ENCODE results near the gene POLA1. TPM values are rescaled to one million over a fixed set of nuclear protein-coding genes. Genes with fewer than 3 reads are reported as not detected.

The POLA1 gene
- total and polyA plus RNA-seq, 4 experiments from 2014 or later, result 4.9 to 9.1 (median 7.0) TPM

DNA sequence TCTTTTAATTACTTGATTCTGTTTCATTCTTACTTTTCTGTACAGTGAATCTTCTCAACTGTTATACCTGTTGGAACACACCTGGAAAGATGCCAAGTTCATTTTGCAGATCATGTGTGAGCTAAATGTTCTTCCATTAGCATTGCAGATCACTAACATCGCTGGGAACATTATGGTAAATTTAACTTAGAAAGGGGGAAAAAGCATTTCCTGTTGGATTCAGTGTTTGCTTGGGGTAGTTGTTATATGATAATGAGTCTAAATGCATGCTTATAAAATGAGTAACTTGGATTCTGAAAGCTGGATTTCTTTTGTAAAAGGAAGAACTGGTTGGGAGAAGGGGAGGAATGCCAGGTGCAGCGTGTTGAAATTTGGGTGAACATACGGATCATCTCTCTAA lies 47.6 kb downstream of the POLA1 start:
- intact Hi-C loops (cut with micrococcal nuclease), result no loop called here
- Histone ChIP-seq H3K9me3 (ENCODE audit: control insufficient read depth in 1 of 2, low read length in 2 of 2) (no peaks in the 10 kb centered on the region), H3K27me3 (ENCODE audit: insufficient read depth, low read length) (no peaks in the 10 kb centered on the region), H3K4me3 (ENCODE audit: low read length in 2 of 2) (no peak overlapping the region), H3K27ac (ENCODE audit: low read depth, low read length) (no peak overlapping the region), H3K36me3 (ENCODE audit: insufficient read depth, low read length) (peaks cover 5% of the 10 kb centered on the region), H3K4me1 (ENCODE audit: insufficient read depth, low read length) (no peaks in the 10 kb centered on the region)
- ChIA-PET CTCF (ENCODE audit: partially characterized antibody) (interaction anchor here (0.6 kb wide), 1 partner anchor 770 kb away, joined by 3 read pairs; no protein-coding TSS in a partner anchor), POLR2A (ENCODE audit: partially characterized antibody) (no interaction called here)
- no peak overlapping the region for H3K27ac Mint-ChIP-seq
- H3K36me3 Mint-ChIP-seq, result peaks cover 7 to 21% of the 10 kb centered on the region in 2 donors
- H3K4me3 Mint-ChIP-seq, result no peak overlapping the region
- H3K9me3 Mint-ChIP-seq, result no peaks in the 10 kb centered on the region
- H3K27me3 Mint-ChIP-seq, result no peaks in the 10 kb centered on the region
- DNase-seq, result no peak
- no peaks in the 10 kb centered on the region for H3K4me1 Mint-ChIP-seq

DNA sequence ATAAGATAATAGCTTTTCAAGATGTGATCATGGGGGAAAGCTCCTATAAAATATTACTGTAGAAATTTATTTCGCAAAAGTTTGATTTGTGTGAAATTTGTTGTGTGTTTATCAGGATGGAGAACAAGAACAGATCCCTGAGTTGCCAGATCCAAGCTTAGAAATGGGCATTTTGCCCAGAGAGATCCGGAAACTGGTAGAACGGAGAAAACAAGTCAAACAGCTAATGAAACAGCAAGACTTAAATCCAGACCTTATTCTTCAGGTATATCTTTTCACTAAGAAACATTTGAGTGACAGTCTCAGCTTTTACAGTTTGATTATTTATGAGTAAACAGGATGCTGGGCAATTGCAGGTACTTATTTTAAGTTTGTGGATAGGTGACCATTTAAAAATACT lies 54.5 kb downstream of the POLA1 start:
- intact Hi-C loops (cut with micrococcal nuclease), result no loop called here
- Mint-ChIP-seq H3K27ac (no peak overlapping the region), H3K4me3 (no peak overlapping the region), H3K36me3 (peaks cover 12 to 13% of the 10 kb centered on the region in 2 donors), H3K9me3 (no peaks in the 10 kb centered on the region), H3K4me1 (no peaks in the 10 kb centered on the region), H3K27me3 (no peaks in the 10 kb centered on the region)
- Histone ChIP-seq H3K27ac (ENCODE audit: low read depth, low read length) (no peak overlapping the region), H3K9me3 (ENCODE audit: control insufficient read depth in 1 of 2, low read length in 2 of 2) (no peaks in the 10 kb centered on the region), H3K36me3 (ENCODE audit: insufficient read depth, low read length) (no peaks in the 10 kb centered on the region), H3K4me3 (ENCODE audit: low read length in 2 of 2) (no peak overlapping the region), H3K27me3 (ENCODE audit: insufficient read depth, low read length) (no peaks in the 10 kb centered on the region), H3K4me1 (ENCODE audit: insufficient read depth, low read length) (no peaks in the 10 kb centered on the region)
- ChIA-PET CTCF (ENCODE audit: partially characterized antibody) (no interaction called here), POLR2A (ENCODE audit: partially characterized antibody) (no interaction called here)
- DNase-seq, result no peak

DNA sequence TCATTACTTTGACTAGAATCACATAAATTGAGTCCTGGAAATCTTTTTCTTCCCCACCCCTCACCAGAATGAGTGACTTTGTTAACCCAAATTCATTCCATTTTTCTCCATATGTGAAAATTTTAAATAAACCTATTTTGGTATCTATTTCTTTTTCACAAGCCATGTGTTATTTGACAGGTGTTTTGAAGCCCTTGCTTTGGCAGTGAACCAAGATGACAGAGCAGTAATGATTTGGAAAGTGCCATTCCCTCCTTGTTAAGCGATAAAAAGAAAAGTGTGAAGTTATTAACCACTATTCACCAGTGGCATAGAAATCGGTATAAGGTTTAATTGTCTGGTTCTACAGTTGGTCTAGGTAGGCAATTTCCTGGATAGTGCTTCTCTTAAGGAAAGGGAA lies 66.1 kb downstream of the POLA1 start:
- peaks cover 0 to 1% (median 0%) of the 10 kb centered on the region in 4 donors for H3K4me1 Mint-ChIP-seq
- no peaks in the 10 kb centered on the region for H3K4me1 ChIP-seq (ENCODE audit: insufficient read depth, low read length)
- no peaks in the 10 kb centered on the region for H3K9me3 ChIP-seq (ENCODE audit: control insufficient read depth in 1 of 2, low read length in 2 of 2)
- intact Hi-C loops (cut with micrococcal nuclease), result loop anchor here (10.0 kb wide), 1 partner anchor 265 kb away; no protein-coding TSS in a partner anchor
- POLR2A ChIA-PET (ENCODE audit: partially characterized antibody), result no interaction called here
- H3K9me3 Mint-ChIP-seq, result peaks cover 0 to under 1% (median 0%) of the 10 kb centered on the region in 8 donors
- H3K36me3 Mint-ChIP-seq, result peaks cover 12 to 22% of the 10 kb centered on the region in 2 donors
- no peaks in the 10 kb centered on the region for H3K27me3 Mint-ChIP-seq
- H3K27ac ChIP-seq (ENCODE audit: low read depth, low read length), result no peak overlapping the region
- no peaks in the 10 kb centered on the region for H3K36me3 ChIP-seq (ENCODE audit: insufficient read depth, low read length)
- H3K27me3 ChIP-seq (ENCODE audit: insufficient read depth, low read length), result no peaks in the 10 kb centered on the region
- no peak overlapping the region for H3K4me3 Mint-ChIP-seq
- CTCF ChIA-PET (ENCODE audit: partially characterized antibody), result no interaction called here
- H3K27ac Mint-ChIP-seq, result no peak overlapping the region
- DNase-seq, result no peak
- H3K4me3 ChIP-seq (ENCODE audit: low read length in 2 of 2), result no peak overlapping the region

DNA sequence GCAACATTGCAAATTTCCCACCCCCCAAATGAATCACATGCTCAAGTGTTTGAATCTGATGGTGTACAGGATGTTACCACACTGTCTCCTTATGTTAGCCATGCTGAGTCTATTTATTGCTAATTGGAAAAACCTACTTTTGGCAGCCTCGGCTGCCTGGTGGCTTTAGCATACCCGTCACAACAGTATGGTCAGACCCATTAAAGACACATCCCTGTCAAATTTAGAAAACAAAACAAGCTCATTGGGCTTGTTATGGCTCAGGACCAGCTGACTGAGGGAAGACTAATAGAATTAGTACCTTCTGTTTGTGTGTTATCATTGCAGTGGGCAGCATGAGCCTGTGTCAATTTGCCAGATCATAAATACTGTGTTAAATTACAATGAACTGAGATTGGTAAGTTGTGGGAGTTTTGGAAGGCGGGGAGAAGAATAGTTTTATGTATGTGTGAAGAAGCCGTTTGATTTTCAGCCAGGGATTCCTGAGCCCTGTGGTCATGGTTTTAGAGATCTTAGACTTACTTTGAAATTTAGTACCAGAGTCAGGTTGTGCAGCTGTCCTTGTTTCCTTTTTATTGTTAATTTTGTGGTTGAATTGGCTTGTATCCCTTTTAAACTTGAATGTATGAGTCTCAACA lies 66.8 kb downstream of the POLA1 start:
- no peak overlapping the region for H3K27ac Mint-ChIP-seq
- H3K36me3 Mint-ChIP-seq, result peaks cover 15 to 22% of the 10 kb centered on the region in 2 donors

DNA sequence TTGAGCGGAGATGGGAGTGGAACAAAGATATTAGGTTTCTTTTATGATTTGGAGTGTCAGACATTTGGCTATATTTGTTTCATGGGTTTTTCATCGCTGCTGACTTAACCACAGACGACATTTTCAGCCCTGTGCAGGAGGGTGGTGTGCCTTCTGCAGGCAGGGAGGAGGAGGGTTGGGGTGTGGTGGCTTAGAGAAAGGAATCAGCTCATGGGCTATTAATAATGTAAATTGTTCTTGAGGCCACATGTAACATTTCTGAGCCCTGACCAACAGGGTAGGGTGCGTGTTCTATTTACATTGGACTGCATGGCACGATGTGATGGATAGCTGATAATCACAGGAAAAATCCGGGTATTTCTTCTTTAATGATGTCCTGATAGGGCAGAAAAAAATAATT lies 67.6 kb downstream of the POLA1 start:
- peaks cover 15 to 22% of the 10 kb centered on the region in 2 donors for H3K36me3 Mint-ChIP-seq
- Histone ChIP-seq H3K4me3 (ENCODE audit: low read length in 2 of 2) (no peak overlapping the region), H3K9me3 (ENCODE audit: control insufficient read depth in 1 of 2, low read length in 2 of 2) (no peaks in the 10 kb centered on the region), H3K27ac (ENCODE audit: low read depth, low read length) (no peak overlapping the region), H3K4me1 (ENCODE audit: insufficient read depth, low read length) (no peaks in the 10 kb centered on the region), H3K27me3 (ENCODE audit: insufficient read depth, low read length) (no peaks in the 10 kb centered on the region), H3K36me3 (ENCODE audit: insufficient read depth, low read length) (no peaks in the 10 kb centered on the region)
- POLR2A ChIA-PET (ENCODE audit: partially characterized antibody), result no interaction called here
- no peaks in the 10 kb centered on the region for H3K27me3 Mint-ChIP-seq
- no peak for DNase-seq
- H3K4me1 Mint-ChIP-seq, result peaks cover 0 to 1% (median 0%) of the 10 kb centered on the region in 4 donors
- H3K9me3 Mint-ChIP-seq, result peaks cover 0 to 2% (median 0%) of the 10 kb centered on the region in 8 donors
- intact Hi-C loops (cut with micrococcal nuclease), result no loop called here
- H3K27ac Mint-ChIP-seq, result no peak overlapping the region
- no peak overlapping the region for H3K4me3 Mint-ChIP-seq
- CTCF ChIA-PET (ENCODE audit: partially characterized antibody), result interaction anchor here (1.9 kb wide), 1 partner anchor 9 kb away, joined by 8 read pairs; no protein-coding TSS in a partner anchor

More for the DNA sequence above, 66.8 kb downstream of the POLA1 start:
- no peak for DNase-seq
- no peaks in the 10 kb centered on the region for H3K9me3 ChIP-seq (ENCODE audit: control insufficient read depth in 1 of 2, low read length in 2 of 2)
- H3K9me3 Mint-ChIP-seq, result peaks cover 0 to 2% (median 0%) of the 10 kb centered on the region in 8 donors
- peaks cover 0 to 1% (median 0%) of the 10 kb centered on the region in 4 donors for H3K4me1 Mint-ChIP-seq
- no peaks in the 10 kb centered on the region for H3K27me3 ChIP-seq (ENCODE audit: insufficient read depth, low read length)
- intact Hi-C loops (cut with micrococcal nuclease), result no loop called here
- H3K4me1 ChIP-seq (ENCODE audit: insufficient read depth, low read length), result no peaks in the 10 kb centered on the region
- H3K36me3 ChIP-seq (ENCODE audit: insufficient read depth, low read length), result no peaks in the 10 kb centered on the region
- ChIA-PET POLR2A (ENCODE audit: partially characterized antibody) (no interaction called here), CTCF (ENCODE audit: partially characterized antibody) (interaction anchor here (1.9 kb wide), 1 partner anchor 8 kb away, joined by 8 read pairs; no protein-coding TSS in a partner anchor)
- H3K27me3 Mint-ChIP-seq, result no peaks in the 10 kb centered on the region
- no peak overlapping the region for H3K4me3 Mint-ChIP-seq
- no peak overlapping the region for H3K4me3 ChIP-seq (ENCODE audit: low read length in 2 of 2)
- H3K27ac ChIP-seq (ENCODE audit: low read depth, low read length), result no peak overlapping the region

DNA sequence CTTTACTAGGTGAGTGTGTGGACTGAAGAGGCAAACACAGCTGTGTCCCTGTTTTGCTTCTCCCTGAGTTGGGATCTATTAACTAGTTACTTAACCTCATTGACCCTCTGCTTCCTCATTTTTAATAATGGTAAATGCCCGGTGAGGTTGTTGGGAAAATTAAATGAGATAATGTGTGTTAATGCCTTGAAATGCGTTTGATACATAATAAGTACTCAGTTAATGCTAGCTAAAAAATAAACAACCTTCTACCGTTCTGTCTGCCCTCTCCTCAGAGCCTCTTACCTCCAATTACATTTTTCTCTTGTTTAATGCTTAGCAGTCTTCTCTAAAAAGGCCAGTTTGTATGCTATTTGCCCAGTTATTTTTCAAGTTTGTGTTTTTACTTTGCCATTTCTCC lies 70.3 kb downstream of the POLA1 start:
- Histone ChIP-seq H3K4me1 (ENCODE audit: insufficient read depth, low read length) (no peaks in the 10 kb centered on the region), H3K4me3 (ENCODE audit: low read length in 2 of 2) (no peak overlapping the region), H3K27ac (ENCODE audit: low read depth, low read length) (no peak overlapping the region), H3K9me3 (ENCODE audit: control insufficient read depth in 1 of 2, low read length in 2 of 2) (no peaks in the 10 kb centered on the region), H3K36me3 (ENCODE audit: insufficient read depth, low read length) (no peaks in the 10 kb centered on the region), H3K27me3 (ENCODE audit: insufficient read depth, low read length) (no peaks in the 10 kb centered on the region)
- intact Hi-C loops (cut with micrococcal nuclease), result no loop called here
- H3K4me3 Mint-ChIP-seq, result no peak overlapping the region
- H3K36me3 Mint-ChIP-seq, result peaks cover 19 to 25% of the 10 kb centered on the region in 2 donors
- ChIA-PET CTCF (ENCODE audit: partially characterized antibody) (interaction anchor here (1.2 kb wide), 1 partner anchor 380 kb away, joined by 4 read pairs; no protein-coding TSS in a partner anchor), POLR2A (ENCODE audit: partially characterized antibody) (no interaction called here)
- peaks cover 0 to 1% (median 0%) of the 10 kb centered on the region in 4 donors for H3K4me1 Mint-ChIP-seq
- peaks cover 0 to 2% (median 0%) of the 10 kb centered on the region in 8 donors for H3K9me3 Mint-ChIP-seq
- H3K27me3 Mint-ChIP-seq, result no peaks in the 10 kb centered on the region
- H3K27ac Mint-ChIP-seq, result no peak overlapping the region
- no peak for DNase-seq

DNA sequence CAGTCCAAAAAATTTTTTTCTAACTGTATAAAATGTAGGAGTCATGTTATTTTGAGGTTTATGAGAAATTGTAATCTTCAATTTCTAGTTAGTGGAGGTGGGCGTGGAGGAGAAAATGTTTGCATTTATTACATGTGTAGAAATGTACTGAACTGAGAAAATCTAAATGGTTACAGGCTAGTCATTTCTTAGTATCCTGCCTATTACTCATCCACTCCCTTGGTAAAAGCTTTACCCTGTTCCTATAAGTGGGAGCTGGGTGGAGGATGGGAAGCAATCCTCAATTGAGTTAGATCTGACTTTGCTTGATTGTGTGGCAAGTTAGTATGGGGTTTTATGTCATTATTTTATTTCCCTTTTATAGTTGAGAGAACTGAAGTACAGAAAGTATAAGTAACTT lies 73.8 kb downstream of the POLA1 start:
- Histone ChIP-seq H3K27me3 (ENCODE audit: insufficient read depth, low read length) (no peaks in the 10 kb centered on the region), H3K9me3 (ENCODE audit: control insufficient read depth in 1 of 2, low read length in 2 of 2) (no peaks in the 10 kb centered on the region), H3K36me3 (ENCODE audit: insufficient read depth, low read length) (no peaks in the 10 kb centered on the region), H3K27ac (ENCODE audit: low read depth, low read length) (no peak overlapping the region), H3K4me1 (ENCODE audit: insufficient read depth, low read length) (no peaks in the 10 kb centered on the region), H3K4me3 (ENCODE audit: low read length in 2 of 2) (no peak overlapping the region)
- H3K36me3 Mint-ChIP-seq, result peaks cover 15 to 17% of the 10 kb centered on the region in 2 donors
- H3K27me3 Mint-ChIP-seq, result no peaks in the 10 kb centered on the region
- no peak overlapping the region for H3K27ac Mint-ChIP-seq
- no peak for DNase-seq
- no peaks in the 10 kb centered on the region for H3K4me1 Mint-ChIP-seq
- peaks cover 0 to 2% (median 0%) of the 10 kb centered on the region in 8 donors for H3K9me3 Mint-ChIP-seq
- intact Hi-C loops (cut with micrococcal nuclease), result no loop called here
- H3K4me3 Mint-ChIP-seq, result no peak overlapping the region
- ChIA-PET CTCF (ENCODE audit: partially characterized antibody) (interaction anchor here (1.2 kb wide), 1 partner anchor 15 kb away, joined by 5 read pairs; no protein-coding TSS in a partner anchor), POLR2A (ENCODE audit: partially characterized antibody) (no interaction called here)

Data from CD4-positive, alpha-beta memory T cell (primary cell).